Breast epithelium (tissue), 4 donors: ENCODE measurements around the gene FNIP2. TPM values are rescaled to one million over a fixed set of nuclear protein-coding genes. Genes with fewer than 3 reads are reported as not detected.

Source experiments
- DNase-seq, 2 donors: peaks; one replicate each; pipeline ENCODE4 v3.0.0-alpha.2; 2019; ENCODE audit warnings: low spot score in 2 of 2
- H3K27ac ChIP-seq, 2 donors: fragments of 200-600 bp; sonication (generic) in 1 of 2; one replicate each; pipeline ENCODE4 v1.5.1; 2016 to 2019; ENCODE audit warnings: mild to moderate bottlenecking in 1 of 2
- H3K27me3 ChIP-seq, 2 donors: fragments of 200-600 bp; sonication (generic) in 1 of 2; one replicate each; pipeline versions ENCODE4 v1.5.1 to v1.6.0; 2017 to 2019; ENCODE audit warnings: control low read depth in 1 of 2, mild to moderate bottlenecking in 1 of 2
- H3K36me3 ChIP-seq: fragments of 200-600 bp; one replicate; pipeline ENCODE4 v1.5.1; 2019
- H3K4me1 ChIP-seq, 2 donors: fragments of 200-600 bp; sonication (generic); one replicate each; pipeline ENCODE4 v1.5.1; 2016 to 2019; ENCODE audit warnings: control low read depth in 1 of 2
- H3K4me3 ChIP-seq, 3 donors: fragments of 200-600 bp; sonication (generic); 1 replicate in 2 of 3; 2 replicates in 1 of 3; pipeline ENCODE4 v1.5.1; 2016 to 2019; ENCODE audit warnings: mild to moderate bottlenecking in 3 of 3, moderate library complexity in 2 of 3
- H3K9me3 ChIP-seq, 2 donors: fragments of 200-600 bp; sonication (generic) in 1 of 2; one replicate each; pipeline ENCODE4 v1.5.1; 2016 to 2019; ENCODE audit warnings: control low read depth in 1 of 2
- POLR2A ChIP-seq: fragments of 450-650 bp; IDR thresholded peaks from one replicate; pipeline ENCODE4 v1.6.1; 2016; ENCODE audit warnings: antibody characterized with exemption, mild to moderate bottlenecking, moderate library complexity
- POLR2AphosphoS5 ChIP-seq, 3 donors: sonication (generic); formaldehyde crosslinking; IDR thresholded peaks; one replicate each; pipeline ENCODE4 v1.6.1; 2017; ENCODE audit warnings: antibody characterized with exemption in 3 of 3
- intact Hi-C: fragments of 100-400 bp; cut with DNase I; formaldehyde crosslinking; loops from one replicate; pipeline ENCODE4 v1.15.1; 2023; ENCODE audit warnings: low total_unique reads
- total RNA-seq, 3 donors: library from RNA; depleted of rRNA; stranded (reverse); fragments of >200 nt; gene quantifications; one replicate each; pipeline ENCODE4 v1.1.0, GENCODE V29; 2016
- TF ChIP-seq, protein P1 (sequence below), 3 donors: fragments of 450-650 bp; IDR thresholded peaks; one replicate each; pipeline ENCODE4 v1.5.1; 2016 to 2017; ENCODE audit warnings: antibody characterized with exemption in 3 of 3, mild to moderate bottlenecking in 3 of 3, moderate library complexity in 3 of 3

The FNIP2 gene
- total RNA-seq, 3 donors from 2014 or later: 40.3 to 70.4 (median 55.2) TPM

DNA sequence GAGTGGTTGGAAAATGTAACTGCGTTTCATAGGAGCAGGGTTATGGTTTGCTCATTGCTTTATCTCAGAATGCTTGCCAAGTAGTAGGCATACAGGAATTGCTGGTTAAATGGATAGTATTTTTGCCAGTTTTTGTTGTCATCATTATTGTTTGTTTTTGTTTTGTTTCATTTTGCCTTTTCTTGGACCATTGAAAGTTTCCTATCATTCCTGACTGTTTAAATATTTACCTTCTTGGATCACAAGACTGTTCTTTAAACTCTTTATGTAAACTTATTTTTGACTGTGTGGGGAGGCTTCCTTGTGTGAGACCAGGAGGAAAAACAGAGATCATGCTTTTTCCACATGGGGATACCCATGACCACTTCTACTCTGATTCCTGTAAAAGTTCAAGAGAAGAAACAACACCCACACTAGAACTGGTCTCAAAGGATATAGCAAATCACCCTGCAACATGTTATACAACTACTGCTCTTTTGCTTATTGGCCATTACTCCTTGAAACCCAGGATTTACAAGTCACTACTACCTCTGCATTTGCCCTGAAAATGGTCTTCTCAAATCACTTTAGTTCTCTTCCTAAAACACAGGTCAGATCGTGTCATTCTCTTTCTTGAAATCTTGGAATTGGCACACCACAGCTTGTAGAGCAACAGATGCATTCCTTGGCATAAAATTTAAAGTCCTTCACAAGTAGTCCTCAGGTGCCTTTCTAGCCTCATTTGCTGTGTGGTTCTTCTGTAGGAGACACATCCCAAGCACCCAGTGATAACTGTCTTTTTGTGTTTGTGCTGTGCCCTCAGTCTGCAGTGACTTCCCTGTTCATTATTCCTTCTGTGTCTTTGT is 51.3 kb downstream of the FNIP2 start:
- TF ChIP-seq POLR2A: no peak
- TF ChIP-seq, protein P1, sequence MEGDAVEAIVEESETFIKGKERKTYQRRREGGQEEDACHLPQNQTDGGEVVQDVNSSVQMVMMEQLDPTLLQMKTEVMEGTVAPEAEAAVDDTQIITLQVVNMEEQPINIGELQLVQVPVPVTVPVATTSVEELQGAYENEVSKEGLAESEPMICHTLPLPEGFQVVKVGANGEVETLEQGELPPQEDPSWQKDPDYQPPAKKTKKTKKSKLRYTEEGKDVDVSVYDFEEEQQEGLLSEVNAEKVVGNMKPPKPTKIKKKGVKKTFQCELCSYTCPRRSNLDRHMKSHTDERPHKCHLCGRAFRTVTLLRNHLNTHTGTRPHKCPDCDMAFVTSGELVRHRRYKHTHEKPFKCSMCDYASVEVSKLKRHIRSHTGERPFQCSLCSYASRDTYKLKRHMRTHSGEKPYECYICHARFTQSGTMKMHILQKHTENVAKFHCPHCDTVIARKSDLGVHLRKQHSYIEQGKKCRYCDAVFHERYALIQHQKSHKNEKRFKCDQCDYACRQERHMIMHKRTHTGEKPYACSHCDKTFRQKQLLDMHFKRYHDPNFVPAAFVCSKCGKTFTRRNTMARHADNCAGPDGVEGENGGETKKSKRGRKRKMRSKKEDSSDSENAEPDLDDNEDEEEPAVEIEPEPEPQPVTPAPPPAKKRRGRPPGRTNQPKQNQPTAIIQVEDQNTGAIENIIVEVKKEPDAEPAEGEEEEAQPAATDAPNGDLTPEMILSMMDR (IDR thresholded peaks at IDR 0.05): no peak
- Histone ChIP-seq H3K9me3 (no peaks in the 10 kb centered on the region), H3K27ac (peak overlapping the region in 1 of 2 donors; percentile 17), H3K27me3 (no peaks in the 10 kb centered on the region), H3K36me3 (no peaks in the 10 kb centered on the region), H3K4me1 (peaks cover 0 to 7% of the 10 kb centered on the region in 2 donors), H3K4me3 (no peak overlapping the region)
- intact Hi-C loops: no loop called here
- no peak for DNase-seq

DNA sequence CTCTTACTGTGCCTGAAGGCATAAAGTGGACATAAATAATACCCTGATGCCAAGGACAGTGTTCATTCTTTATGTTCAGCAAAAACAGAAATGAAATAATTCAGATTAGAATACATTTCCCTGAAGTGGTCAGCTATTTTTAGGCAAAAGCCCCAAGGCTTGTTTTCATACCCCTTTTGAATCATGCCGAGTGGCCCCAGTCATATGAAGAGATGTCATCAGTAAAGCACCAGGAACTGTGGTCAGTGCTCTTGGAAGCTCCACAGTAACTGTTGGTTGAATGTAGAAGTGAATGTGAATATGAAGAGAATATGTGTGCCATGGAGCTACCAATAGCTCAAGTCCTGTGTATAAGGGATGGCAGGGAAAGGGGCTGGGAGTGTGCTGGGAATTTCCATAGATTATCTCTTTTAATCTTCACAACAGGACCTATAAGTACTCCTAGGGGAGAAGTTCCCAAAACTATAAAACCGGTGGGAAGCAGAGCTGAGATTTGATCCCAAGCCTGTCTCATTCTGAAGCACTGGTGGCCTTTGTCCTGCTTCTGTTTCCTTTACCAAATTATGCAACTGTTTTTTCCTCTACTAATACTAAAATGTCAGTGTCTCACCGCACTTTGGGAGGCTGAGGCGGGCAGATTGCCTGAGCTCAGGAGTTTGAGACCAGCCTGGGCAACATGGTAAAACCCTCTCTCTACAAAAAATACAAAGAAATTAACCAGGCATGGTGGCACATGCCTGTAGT is 52.6 kb downstream of the FNIP2 start:
- H3K27me3 ChIP-seq: no peaks in the 10 kb centered on the region
- H3K4me1 ChIP-seq: peaks cover 0 to 7% of the 10 kb centered on the region in 2 donors
- H3K36me3 ChIP-seq: no peaks in the 10 kb centered on the region
- no peak overlapping the region for H3K4me3 ChIP-seq
- DNase-seq: no peak
- no peaks in the 10 kb centered on the region for H3K9me3 ChIP-seq
- intact Hi-C loops: no loop called here
- TF ChIP-seq POLR2AphosphoS5 (IDR thresholded peaks at IDR 0.05) (no peak), POLR2A (no peak)
- TF ChIP-seq, protein P1 (IDR thresholded peaks at IDR 0.05): no peak
- H3K27ac ChIP-seq: peak overlapping the region in 1 of 2 donors; percentile 27

- Histone ChIP-seq H3K27ac (no peak overlapping the region), H3K4me3 (no peak overlapping the region), H3K4me1 (peaks cover 1 to 7% of the 10 kb centered on the region in 2 donors), H3K36me3 (no peaks in the 10 kb centered on the region), H3K9me3 (no peaks in the 10 kb centered on the region), H3K27me3 (no peaks in the 10 kb centered on the region)
- TF ChIP-seq POLR2AphosphoS5 (IDR thresholded peaks at IDR 0.05) (no peak), POLR2A (no peak)
- TF ChIP-seq, protein P1 (IDR thresholded peaks at IDR 0.05): no peak
- DNase-seq: no peak
- intact Hi-C loops: no loop called here
These were observed 53.5 kb downstream of the FNIP2 start for GRCh38 chr4:158822348-158822747.

- no peak overlapping the region for H3K4me3 ChIP-seq
- H3K9me3 ChIP-seq: no peaks in the 10 kb centered on the region
- H3K27ac ChIP-seq: peak overlapping the region in 1 of 2 donors; percentile 32
- no peaks in the 10 kb centered on the region for H3K27me3 ChIP-seq
- H3K36me3 ChIP-seq: no peaks in the 10 kb centered on the region
- H3K4me1 ChIP-seq: peaks cover 3 to 7% of the 10 kb centered on the region in 2 donors
- TF ChIP-seq POLR2AphosphoS5 (IDR thresholded peaks at IDR 0.05) (no peak), POLR2A (no peak)
- TF ChIP-seq, protein P1 (IDR thresholded peaks at IDR 0.05): no peak
- intact Hi-C loops: no loop called here
- no peak for DNase-seq
These were observed 54.6 kb downstream of the FNIP2 start for GRCh38 chr4:158823461-158823873.
